Retinal pigment epithelial cell (primary cell): ENCODE data around the gene PDZD2.

Source experiments
- DNase-seq: peaks from one replicate; pipeline ENCODE4 v3.0.0-alpha.2; 2010; ENCODE audit warnings: low read depth
- H3K4me3 ChIP-seq: 2 replicates; pipeline ENCODE4 v1.5.1; 2011; ENCODE audit warnings: mild to moderate bottlenecking, low read length, control low read depth, moderate library complexity
- TF ChIP-seq, protein P1 (sequence below): conservative IDR thresholded peaks from 2 replicates; pipeline ENCODE4 v1.5.1; 2011; ENCODE audit warnings: low read depth, low read length, control low read depth, inconsistent platforms

The PDZD2 gene

DNA sequence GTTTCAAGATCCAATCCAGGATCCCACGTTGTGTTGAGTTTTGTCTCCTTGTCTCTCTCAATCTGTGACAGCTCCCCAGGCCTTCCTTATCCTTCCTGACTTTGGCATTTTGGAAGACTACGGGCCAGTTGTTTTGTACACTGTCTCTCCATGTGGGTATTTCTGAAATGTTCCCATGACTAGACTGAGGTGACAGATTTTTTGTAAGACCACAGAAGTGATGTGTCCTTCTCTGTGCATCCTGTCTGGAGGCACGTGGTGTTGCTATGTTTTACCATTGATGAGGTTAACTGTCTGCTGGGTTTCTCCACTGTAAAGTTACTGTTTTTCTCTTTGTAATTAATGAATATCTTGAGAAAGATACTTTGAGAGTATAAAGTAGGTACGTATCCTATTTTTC lies 15.7 kb upstream of the PDZD2 start:
- DNase-seq: no peak
- H3K4me3 ChIP-seq: no peak overlapping the region
- TF ChIP-seq, protein P1, sequence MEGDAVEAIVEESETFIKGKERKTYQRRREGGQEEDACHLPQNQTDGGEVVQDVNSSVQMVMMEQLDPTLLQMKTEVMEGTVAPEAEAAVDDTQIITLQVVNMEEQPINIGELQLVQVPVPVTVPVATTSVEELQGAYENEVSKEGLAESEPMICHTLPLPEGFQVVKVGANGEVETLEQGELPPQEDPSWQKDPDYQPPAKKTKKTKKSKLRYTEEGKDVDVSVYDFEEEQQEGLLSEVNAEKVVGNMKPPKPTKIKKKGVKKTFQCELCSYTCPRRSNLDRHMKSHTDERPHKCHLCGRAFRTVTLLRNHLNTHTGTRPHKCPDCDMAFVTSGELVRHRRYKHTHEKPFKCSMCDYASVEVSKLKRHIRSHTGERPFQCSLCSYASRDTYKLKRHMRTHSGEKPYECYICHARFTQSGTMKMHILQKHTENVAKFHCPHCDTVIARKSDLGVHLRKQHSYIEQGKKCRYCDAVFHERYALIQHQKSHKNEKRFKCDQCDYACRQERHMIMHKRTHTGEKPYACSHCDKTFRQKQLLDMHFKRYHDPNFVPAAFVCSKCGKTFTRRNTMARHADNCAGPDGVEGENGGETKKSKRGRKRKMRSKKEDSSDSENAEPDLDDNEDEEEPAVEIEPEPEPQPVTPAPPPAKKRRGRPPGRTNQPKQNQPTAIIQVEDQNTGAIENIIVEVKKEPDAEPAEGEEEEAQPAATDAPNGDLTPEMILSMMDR: no peak

DNA sequence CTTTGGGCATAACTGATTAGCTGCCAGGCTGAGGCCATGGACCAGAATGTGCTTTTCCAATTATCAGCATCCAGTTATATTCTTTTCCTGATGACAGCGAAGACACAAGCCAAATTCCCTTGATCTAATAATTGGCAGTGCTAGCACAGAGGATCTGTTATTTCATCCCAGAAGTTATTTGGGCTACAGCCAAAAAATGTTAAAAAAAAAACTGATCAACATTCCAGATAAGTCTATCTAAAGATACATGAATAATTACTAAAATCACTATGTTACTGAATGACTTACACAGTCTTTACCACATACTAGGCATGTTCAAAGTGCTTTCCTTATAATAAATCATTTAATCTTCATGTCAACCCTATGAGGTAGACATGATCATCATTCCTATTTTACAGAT lies 13.5 kb upstream of the PDZD2 start:
- no peak for DNase-seq
- no peak overlapping the region for H3K4me3 ChIP-seq
- TF ChIP-seq, protein P1: no peak

DNA sequence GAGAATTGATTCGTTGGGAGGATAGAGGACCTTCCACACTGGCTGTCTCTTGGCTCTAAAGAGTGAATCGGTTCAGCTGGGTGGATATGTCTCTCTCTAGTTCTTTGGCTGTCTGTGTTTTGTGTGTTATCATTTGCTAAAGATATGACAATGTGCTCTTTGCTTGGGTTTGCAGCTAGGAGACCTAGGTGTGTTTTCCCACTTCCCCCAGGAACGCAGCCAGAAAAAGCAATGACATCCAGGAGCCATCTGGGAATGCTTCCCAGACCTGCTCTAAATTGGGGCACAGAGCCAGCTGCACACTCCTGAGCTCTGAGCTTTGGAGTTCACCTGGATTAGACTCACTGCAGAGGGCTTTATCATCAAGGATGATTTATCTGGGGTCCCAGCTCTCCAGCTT lies 12.8 kb upstream of the PDZD2 start:
- TF ChIP-seq, protein P1: no peak
- H3K4me3 ChIP-seq: no peak overlapping the region
- no peak for DNase-seq

DNA sequence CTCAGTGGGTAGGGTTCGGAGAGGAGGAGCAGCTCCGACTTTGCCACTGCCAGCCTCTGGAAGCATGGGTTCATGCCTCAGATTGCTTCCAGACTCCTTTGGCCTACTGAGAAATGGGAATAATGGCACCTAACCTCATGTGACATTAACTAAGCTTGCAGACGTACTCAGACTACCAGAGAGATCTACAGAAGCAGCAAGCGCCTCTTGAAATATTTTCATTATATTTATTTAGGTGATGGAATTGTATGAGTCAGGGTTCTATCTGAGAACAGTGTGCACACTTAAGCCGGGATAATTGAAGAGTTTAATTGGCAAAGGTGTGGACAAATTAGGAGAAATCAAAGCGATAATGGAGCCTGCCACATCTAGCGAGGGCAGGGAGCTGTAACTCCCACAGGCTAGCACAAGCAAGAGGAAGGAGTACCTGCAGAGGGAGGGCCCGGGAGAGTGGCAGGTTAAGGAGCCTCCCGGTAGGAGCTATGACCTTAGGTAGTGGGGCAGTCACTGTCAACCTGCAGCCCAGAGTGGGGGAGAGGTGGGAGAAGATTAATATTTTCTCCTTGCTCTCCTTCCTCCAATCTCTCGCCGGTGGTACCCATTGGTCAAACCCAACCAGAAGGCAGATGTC lies 12.2 kb upstream of the PDZD2 start:
- no peak overlapping the region for H3K4me3 ChIP-seq
- TF ChIP-seq, protein P1: no peak
- DNase-seq: no peak

DNA sequence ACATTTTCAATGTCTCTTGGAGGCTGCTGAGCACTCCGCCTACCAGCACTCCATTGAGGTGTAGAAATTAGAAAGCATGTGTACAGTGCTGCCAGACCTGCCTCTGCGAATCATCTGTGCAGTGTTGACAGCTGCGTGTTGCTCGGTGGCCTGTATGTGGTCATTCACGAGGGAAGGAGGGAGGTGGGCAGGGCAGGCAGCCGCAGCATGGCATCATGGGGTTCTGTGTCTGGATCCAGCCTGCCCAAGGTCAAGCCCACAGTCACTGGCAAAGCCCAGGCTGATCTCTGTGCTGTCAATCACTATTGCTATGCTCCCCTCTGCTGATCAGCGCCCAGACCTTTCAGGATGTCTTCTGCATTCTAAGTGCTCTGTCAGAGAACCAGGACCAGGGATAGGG lies 8.0 kb upstream of the PDZD2 start:
- TF ChIP-seq, protein P1: no peak

DNA sequence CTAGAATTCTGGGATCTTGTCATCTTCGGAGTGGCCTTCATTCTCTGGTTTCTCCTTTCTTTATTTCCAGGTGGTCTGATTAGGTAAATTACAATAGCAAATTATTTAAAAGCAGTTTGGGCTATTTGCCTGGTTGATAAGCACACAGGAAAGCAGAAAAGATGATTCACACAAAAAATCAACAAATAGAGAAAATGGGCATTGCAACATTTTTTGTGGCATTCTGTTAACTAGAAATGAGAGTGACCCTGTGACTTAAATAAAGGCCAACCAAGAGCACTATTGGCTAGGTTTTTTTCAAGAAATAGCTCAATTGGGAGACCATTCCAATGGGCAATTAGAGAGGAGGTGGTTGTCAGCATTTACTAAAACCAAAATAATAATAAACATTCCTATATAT lies 6.5 kb upstream of the PDZD2 start:
- TF ChIP-seq, protein P1: no peak
- no peak overlapping the region for H3K4me3 ChIP-seq
- no peak for DNase-seq

More for the DNA sequence above, 8.0 kb upstream of the PDZD2 start:
- H3K4me3 ChIP-seq: no peak overlapping the region
- DNase-seq: no peak

DNA sequence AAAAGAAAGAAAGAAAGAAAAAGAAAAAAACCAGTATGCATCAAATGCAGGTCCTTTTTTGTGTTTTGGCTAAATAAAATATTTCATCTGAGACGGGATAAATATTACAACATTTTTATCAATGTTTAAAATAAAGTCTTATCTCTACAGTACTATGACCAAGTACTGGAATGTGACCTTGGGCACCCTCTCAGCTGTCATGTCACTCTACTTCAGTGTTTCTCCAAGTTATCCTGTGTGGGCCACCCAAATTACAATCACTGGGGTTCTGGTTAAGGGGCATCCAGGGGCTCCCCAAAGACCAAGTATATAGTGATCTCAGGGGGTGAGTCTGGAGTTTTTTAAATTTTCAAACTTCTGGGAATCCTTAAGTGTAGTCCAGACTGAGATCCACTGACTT lies 3.5 kb upstream of the PDZD2 start:
- no peak for DNase-seq
- TF ChIP-seq, protein P1: no peak
- no peak overlapping the region for H3K4me3 ChIP-seq
